ENCODE measurements around the gene ADGRG4. TPM values are rescaled to one million over a fixed set of nuclear protein-coding genes. Genes with fewer than 3 reads are reported as not detected.

ADGRG4 gene
- total and polyA plus RNA-seq, 3 donors from 2014 or later: 0.28 to 1.0 (median 0.50) TPM

DNA sequence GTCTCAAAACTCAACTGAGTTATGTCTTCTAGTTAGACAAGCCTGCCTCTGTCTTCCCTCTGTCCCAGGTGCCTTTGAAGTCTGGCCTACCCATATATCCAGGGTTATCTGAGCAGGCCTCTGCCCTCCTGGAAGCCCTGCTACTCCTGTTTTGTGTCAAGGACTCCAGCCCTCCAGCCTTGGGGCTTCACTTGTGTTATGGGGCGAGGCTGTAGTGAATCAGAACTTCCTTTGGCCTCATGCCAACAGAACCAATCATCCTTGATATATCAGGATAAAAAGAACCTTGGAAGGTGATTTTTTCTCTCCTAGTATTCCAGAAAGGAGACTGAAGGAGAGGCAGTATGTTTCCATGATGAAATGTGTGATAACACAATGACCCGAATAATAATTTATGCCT is 8.9 kb upstream of the ADGRG4 start:
- H3K27ac ChIP-seq: no peak overlapping the region
- DNase-seq: no peak
- H3K4me1 ChIP-seq: no peaks in the 10 kb centered on the region
- intact Hi-C loops (cut with DNase I; ENCODE audit: low total_unique reads): no loop called here
- no peaks in the 10 kb centered on the region for H3K36me3 ChIP-seq (ENCODE audit: low read depth, missing control alignments)
- no peak overlapping the region for H3K4me3 ChIP-seq
- no peaks in the 10 kb centered on the region for H3K9me3 ChIP-seq
- H3K27me3 ChIP-seq: no peaks in the 10 kb centered on the region
- TF ChIP-seq, protein P1, sequence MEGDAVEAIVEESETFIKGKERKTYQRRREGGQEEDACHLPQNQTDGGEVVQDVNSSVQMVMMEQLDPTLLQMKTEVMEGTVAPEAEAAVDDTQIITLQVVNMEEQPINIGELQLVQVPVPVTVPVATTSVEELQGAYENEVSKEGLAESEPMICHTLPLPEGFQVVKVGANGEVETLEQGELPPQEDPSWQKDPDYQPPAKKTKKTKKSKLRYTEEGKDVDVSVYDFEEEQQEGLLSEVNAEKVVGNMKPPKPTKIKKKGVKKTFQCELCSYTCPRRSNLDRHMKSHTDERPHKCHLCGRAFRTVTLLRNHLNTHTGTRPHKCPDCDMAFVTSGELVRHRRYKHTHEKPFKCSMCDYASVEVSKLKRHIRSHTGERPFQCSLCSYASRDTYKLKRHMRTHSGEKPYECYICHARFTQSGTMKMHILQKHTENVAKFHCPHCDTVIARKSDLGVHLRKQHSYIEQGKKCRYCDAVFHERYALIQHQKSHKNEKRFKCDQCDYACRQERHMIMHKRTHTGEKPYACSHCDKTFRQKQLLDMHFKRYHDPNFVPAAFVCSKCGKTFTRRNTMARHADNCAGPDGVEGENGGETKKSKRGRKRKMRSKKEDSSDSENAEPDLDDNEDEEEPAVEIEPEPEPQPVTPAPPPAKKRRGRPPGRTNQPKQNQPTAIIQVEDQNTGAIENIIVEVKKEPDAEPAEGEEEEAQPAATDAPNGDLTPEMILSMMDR (IDR thresholded peaks at IDR 0.05): no peak
- TF ChIP-seq POLR2A (IDR thresholded peaks at IDR 0.05): no peak
- 80 to 94% methylated on average over 1 to 2 of the region's 2 CpGs for WGBS, 2 donors

DNA sequence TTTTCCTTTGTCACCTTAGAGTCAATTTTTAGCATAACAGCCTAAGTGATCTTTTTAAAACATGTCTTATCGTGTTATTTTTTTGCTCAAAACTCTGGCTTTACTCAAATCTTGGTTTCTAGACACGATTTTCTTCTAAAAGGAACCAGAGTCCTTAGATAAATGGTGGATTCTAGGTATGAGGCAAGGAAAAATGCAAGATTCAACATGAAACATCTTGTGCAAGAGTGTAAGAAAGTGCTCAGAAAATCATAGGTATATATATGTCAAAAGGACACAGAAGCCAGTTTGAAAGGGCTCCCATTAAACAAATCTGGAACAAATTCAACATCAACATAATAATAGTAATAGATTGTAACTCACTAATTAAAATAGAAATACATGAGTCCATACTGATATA is 8.1 kb upstream of the ADGRG4 start:
- WGBS, 2 donors: 76 to 88% methylated on average over 2 of the region's 2 CpGs

DNA sequence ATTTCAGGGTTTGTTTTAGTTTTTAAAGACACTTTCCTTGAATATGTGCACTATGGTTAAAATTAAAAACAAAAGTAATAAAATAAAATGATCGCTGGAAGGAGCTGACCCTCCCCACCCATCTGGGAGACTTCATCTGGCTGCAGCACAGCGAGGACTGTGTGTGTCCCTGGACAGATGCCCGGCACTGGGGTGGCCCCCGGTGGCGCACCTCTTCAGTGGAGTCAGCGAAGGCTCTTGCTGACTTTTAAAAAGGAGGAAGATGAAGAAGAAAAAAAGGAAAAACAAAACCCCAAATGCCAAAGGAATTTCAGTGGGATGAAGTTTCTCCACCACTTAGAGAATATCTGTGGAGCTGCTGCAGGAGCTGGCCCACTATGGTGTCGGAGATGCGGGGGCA is 5.4 kb upstream of the ADGRG4 start:
- Histone ChIP-seq H3K4me3 (no peak overlapping the region), H3K27me3 (no peaks in the 10 kb centered on the region), H3K9me3 (no peaks in the 10 kb centered on the region), H3K27ac (no peak overlapping the region), H3K4me1 (no peaks in the 10 kb centered on the region), H3K36me3 (ENCODE audit: low read depth, missing control alignments) (no peaks in the 10 kb centered on the region)
- intact Hi-C loops (cut with DNase I; ENCODE audit: low total_unique reads): no loop called here
- no peak for TF ChIP-seq POLR2A (IDR thresholded peaks at IDR 0.05)
- TF ChIP-seq, protein P1 (IDR thresholded peaks at IDR 0.05): no peak
- 42 to 68% methylated on average over 8 of the region's 8 CpGs for WGBS, 2 donors
- peak; percentile 19 for DNase-seq

More for the DNA sequence above, 8.1 kb upstream of the ADGRG4 start:
- H3K36me3 ChIP-seq (ENCODE audit: low read depth, missing control alignments): no peaks in the 10 kb centered on the region
- TF ChIP-seq, protein P1 (IDR thresholded peaks at IDR 0.05): no peak
- no peak for TF ChIP-seq POLR2A (IDR thresholded peaks at IDR 0.05)
- H3K4me1 ChIP-seq: no peaks in the 10 kb centered on the region
- H3K9me3 ChIP-seq: no peaks in the 10 kb centered on the region
- H3K27me3 ChIP-seq: no peaks in the 10 kb centered on the region
- H3K4me3 ChIP-seq: no peak overlapping the region
- intact Hi-C loops (cut with DNase I; ENCODE audit: low total_unique reads): no loop called here
- H3K27ac ChIP-seq: no peak overlapping the region
- no peak for DNase-seq

DNA sequence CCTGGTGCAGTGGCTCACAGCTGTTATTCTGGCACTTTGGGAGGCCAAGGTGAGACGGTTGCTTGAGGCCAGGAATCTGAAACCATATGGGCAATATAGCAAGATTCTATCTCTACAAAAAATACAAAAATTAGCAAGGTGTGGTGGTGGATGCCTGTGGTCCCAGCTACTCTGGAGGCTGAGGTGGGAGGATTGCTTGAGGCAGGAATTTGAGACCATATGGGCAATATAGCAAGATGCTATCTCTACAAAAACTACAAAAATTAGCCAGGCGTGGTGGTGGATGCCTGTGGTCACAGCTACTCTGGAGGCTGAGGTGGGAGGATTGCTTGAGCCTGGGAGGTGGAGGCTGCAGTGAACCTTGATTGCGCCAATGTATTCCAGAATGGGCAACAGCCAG is 2.3 kb downstream of the ADGRG4 start:
- Histone ChIP-seq H3K27me3 (no peaks in the 10 kb centered on the region), H3K9me3 (no peaks in the 10 kb centered on the region), H3K4me3 (no peak overlapping the region), H3K27ac (no peak overlapping the region), H3K4me1 (no peaks in the 10 kb centered on the region), H3K36me3 (ENCODE audit: low read depth, missing control alignments) (no peaks in the 10 kb centered on the region)
- WGBS, 2 donors: 86 to 91% methylated on average over 3 of the region's 3 CpGs
- TF ChIP-seq, protein P1 (IDR thresholded peaks at IDR 0.05): no peak
- TF ChIP-seq POLR2A (IDR thresholded peaks at IDR 0.05): no peak
- intact Hi-C loops (cut with DNase I; ENCODE audit: low total_unique reads): no loop called here
- DNase-seq: no peak

DNA sequence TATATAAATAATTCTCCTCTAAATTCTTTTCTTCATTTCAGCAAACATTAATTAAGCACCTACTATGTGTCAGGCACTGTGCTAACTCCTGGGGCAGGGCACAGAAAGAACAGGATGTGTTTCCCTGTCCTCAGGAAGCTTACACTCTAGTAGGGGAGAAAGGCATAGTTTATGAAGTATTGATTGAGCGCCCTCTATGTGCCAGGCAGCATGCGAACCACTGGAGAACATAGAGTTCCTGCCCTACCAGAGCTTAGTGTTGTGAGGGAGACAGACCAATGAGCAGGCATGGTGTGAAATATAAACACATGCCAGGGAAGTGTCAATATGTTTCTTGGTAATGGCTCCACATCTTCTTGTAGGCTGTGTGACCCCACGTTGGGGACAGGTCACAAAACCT is 3.7 kb downstream of the ADGRG4 start:
- H3K4me3 ChIP-seq: no peak overlapping the region
- no peaks in the 10 kb centered on the region for H3K27me3 ChIP-seq
- intact Hi-C loops (cut with DNase I; ENCODE audit: low total_unique reads): no loop called here
- no peak overlapping the region for H3K27ac ChIP-seq
- no peak for DNase-seq
- TF ChIP-seq POLR2A (IDR thresholded peaks at IDR 0.05): no peak
- TF ChIP-seq, protein P1 (IDR thresholded peaks at IDR 0.05): no peak
- 81 to 85% methylated on average over 3 of the region's 3 CpGs for WGBS, 2 donors
- no peaks in the 10 kb centered on the region for H3K9me3 ChIP-seq
- H3K36me3 ChIP-seq (ENCODE audit: low read depth, missing control alignments): no peaks in the 10 kb centered on the region
- H3K4me1 ChIP-seq: no peaks in the 10 kb centered on the region

Data from testis (tissue), 3 donors.